Activated naive CD8-positive, alpha-beta T cell treated with anti-CD3 and anti-CD28 coated beads, Interleukin-2, amount 50 U/mL, for 24 hours (primary cell): ENCODE measurements around the gene FKRP.
A peak's percentile ranks its signal among the peaks of the same experiment; 100 is the strongest.

Experiments
- ATAC-seq: fragments of 150-1000 bp; cut with Tn5 transposase; one replicate; pipeline ENCODE4 v1.10.0; 2021
- DNase-seq: peaks from one replicate; pipeline ENCODE4 v3.0.0; 2021
- H3K27ac Mint-ChIP-seq: one replicate; pipeline ENCODE4 v1.8.0; 2021; ENCODE audit warnings: mild to moderate bottlenecking, mixed read lengths
- H3K27me3 Mint-ChIP-seq: one replicate; pipeline ENCODE4 v1.8.0; 2021; ENCODE audit warnings: mixed read lengths
- H3K36me3 Mint-ChIP-seq: one replicate; pipeline ENCODE4 v1.8.0; 2021; ENCODE audit warnings: low read depth, mixed read lengths
- H3K4me1 Mint-ChIP-seq: one replicate; pipeline ENCODE4 v1.8.0; 2021; ENCODE audit warnings: mixed read lengths
- H3K4me3 Mint-ChIP-seq: one replicate; pipeline ENCODE4 v1.8.0; 2021; ENCODE audit warnings: mild to moderate bottlenecking, moderate library complexity, mixed read lengths
- H3K9me3 Mint-ChIP-seq: one replicate; pipeline ENCODE4 v1.8.0; 2021; ENCODE audit warnings: mixed read lengths

The FKRP gene

GRCh38 chr19:46725036-46725820, 20.6 kb upstream of the FKRP start:
- peaks cover 16% of the 10 kb centered on the region for H3K4me1 Mint-ChIP-seq

GRCh38 chr19:46725859-46726393, 19.9 kb upstream of the FKRP start:
- Mint-ChIP-seq H3K36me3 (peaks cover 35% of the 10 kb centered on the region), H3K27me3 (no peaks in the 10 kb centered on the region), H3K27ac (no peak overlapping the region), H3K4me3 (no peak overlapping the region), H3K9me3 (no peaks in the 10 kb centered on the region), H3K4me1 (peaks cover 17% of the 10 kb centered on the region)
- DNase-seq (no peak), ATAC-seq (no peak)

More at GRCh38 chr19:46725036-46725820, 20.6 kb upstream of the FKRP start:
- no peaks in the 10 kb centered on the region for H3K9me3 Mint-ChIP-seq
- ATAC-seq (no peak), DNase-seq (no peak)
- H3K27ac Mint-ChIP-seq = no peak overlapping the region
- peaks cover 39% of the 10 kb centered on the region for H3K36me3 Mint-ChIP-seq
- H3K4me3 Mint-ChIP-seq = no peak overlapping the region
- no peaks in the 10 kb centered on the region for H3K27me3 Mint-ChIP-seq

- Mint-ChIP-seq H3K36me3 (peaks cover 37% of the 10 kb centered on the region), H3K4me3 (no peak overlapping the region), H3K27me3 (no peaks in the 10 kb centered on the region), H3K4me1 (peaks cover 23% of the 10 kb centered on the region), H3K27ac (no peak overlapping the region), H3K9me3 (no peaks in the 10 kb centered on the region)
- ATAC-seq (no peak), DNase-seq (no peak)
Observed at GRCh38 chr19:46726551-46726950, 19.3 kb upstream of the FKRP start.

- no peak for DNase-seq
- Mint-ChIP-seq H3K9me3 (no peaks in the 10 kb centered on the region), H3K4me3 (no peak overlapping the region), H3K4me1 (peaks cover 27% of the 10 kb centered on the region), H3K27ac (no peak overlapping the region), H3K36me3 (peaks cover 39% of the 10 kb centered on the region), H3K27me3 (no peaks in the 10 kb centered on the region)
- no peak for ATAC-seq
Observed at GRCh38 chr19:46726971-46727501, 18.8 kb upstream of the FKRP start.

GRCh38 chr19:46727757-46728156, 18.1 kb upstream of the FKRP start:
- Mint-ChIP-seq H3K27me3 (no peaks in the 10 kb centered on the region), H3K27ac (no peak overlapping the region), H3K4me3 (no peak overlapping the region), H3K9me3 (no peaks in the 10 kb centered on the region), H3K4me1 (peaks cover 27% of the 10 kb centered on the region), H3K36me3 (peaks cover 40% of the 10 kb centered on the region)
- no peak for DNase-seq
- ATAC-seq = no peak

- Mint-ChIP-seq H3K27ac (no peak overlapping the region), H3K36me3 (peaks cover 42% of the 10 kb centered on the region), H3K9me3 (no peaks in the 10 kb centered on the region), H3K4me1 (peaks cover 27% of the 10 kb centered on the region), H3K4me3 (no peak overlapping the region), H3K27me3 (no peaks in the 10 kb centered on the region)
- ATAC-seq (no peak), DNase-seq (no peak)
Observed at GRCh38 chr19:46728208-46728607, 17.6 kb upstream of the FKRP start.

- Mint-ChIP-seq H3K27ac (no peak overlapping the region), H3K27me3 (no peaks in the 10 kb centered on the region), H3K4me1 (peaks cover 22% of the 10 kb centered on the region), H3K36me3 (peaks cover 44% of the 10 kb centered on the region), H3K9me3 (no peaks in the 10 kb centered on the region), H3K4me3 (no peak overlapping the region)
- DNase-seq (peak; percentile 86), ATAC-seq (peak; percentile 77)
Observed at GRCh38 chr19:46728693-46729339, 17.0 kb upstream of the FKRP start.

GRCh38 chr19:46729696-46730095, 16.2 kb upstream of the FKRP start:
- Mint-ChIP-seq H3K4me1 (peaks cover 21% of the 10 kb centered on the region), H3K4me3 (no peak overlapping the region), H3K27me3 (no peaks in the 10 kb centered on the region), H3K36me3 (peaks cover 44% of the 10 kb centered on the region), H3K27ac (no peak overlapping the region), H3K9me3 (no peaks in the 10 kb centered on the region)
- DNase-seq = no peak
- no peak for ATAC-seq

- H3K27ac Mint-ChIP-seq = no peak overlapping the region
- H3K9me3 Mint-ChIP-seq = no peaks in the 10 kb centered on the region
- H3K4me3 Mint-ChIP-seq = no peak overlapping the region
- ATAC-seq (no peak), DNase-seq (no peak)
- peaks cover 44% of the 10 kb centered on the region for H3K36me3 Mint-ChIP-seq
- H3K4me1 Mint-ChIP-seq = peaks cover 21% of the 10 kb centered on the region
- H3K27me3 Mint-ChIP-seq = no peaks in the 10 kb centered on the region
Observed at GRCh38 chr19:46730187-46730586, 15.7 kb upstream of the FKRP start.

GRCh38 chr19:46730595-46730994, 15.3 kb upstream of the FKRP start:
- Mint-ChIP-seq H3K27me3 (no peaks in the 10 kb centered on the region), H3K27ac (peak overlapping the region; percentile 12), H3K4me1 (peaks cover 21% of the 10 kb centered on the region), H3K9me3 (no peaks in the 10 kb centered on the region), H3K36me3 (peaks cover 46% of the 10 kb centered on the region), H3K4me3 (no peak overlapping the region)
- no peak for DNase-seq
- ATAC-seq = no peak

GRCh38 chr19:46731007-46731501, 14.8 kb upstream of the FKRP start:
- ATAC-seq (peak; percentile 9), DNase-seq (no peak)
- Mint-ChIP-seq H3K4me1 (peaks cover 21% of the 10 kb centered on the region), H3K27ac (peak overlapping the region; percentile 12), H3K9me3 (no peaks in the 10 kb centered on the region), H3K27me3 (no peaks in the 10 kb centered on the region), H3K4me3 (no peak overlapping the region), H3K36me3 (peaks cover 42% of the 10 kb centered on the region)

GRCh38 chr19:46731584-46731983, 14.3 kb upstream of the FKRP start:
- peaks cover 21% of the 10 kb centered on the region for H3K4me1 Mint-ChIP-seq
- no peaks in the 10 kb centered on the region for H3K9me3 Mint-ChIP-seq
- H3K36me3 Mint-ChIP-seq = peaks cover 40% of the 10 kb centered on the region
- H3K4me3 Mint-ChIP-seq = no peak overlapping the region
- ATAC-seq = no peak
- no peaks in the 10 kb centered on the region for H3K27me3 Mint-ChIP-seq
- peak overlapping the region; percentile 25 for H3K27ac Mint-ChIP-seq
- DNase-seq = no peak

GRCh38 chr19:46732172-46732938, 13.5 kb upstream of the FKRP start:
- ATAC-seq (peak; percentile 2), DNase-seq (no peak)
- H3K27me3 Mint-ChIP-seq = no peaks in the 10 kb centered on the region
- H3K27ac Mint-ChIP-seq = peak overlapping the region; percentile 25
- H3K4me1 Mint-ChIP-seq = peaks cover 21% of the 10 kb centered on the region
- H3K36me3 Mint-ChIP-seq = peaks cover 42% of the 10 kb centered on the region
- no peaks in the 10 kb centered on the region for H3K9me3 Mint-ChIP-seq
- no peak overlapping the region for H3K4me3 Mint-ChIP-seq

GRCh38 chr19:46732966-46733689, 12.7 kb upstream of the FKRP start:
- H3K36me3 Mint-ChIP-seq = peaks cover 41% of the 10 kb centered on the region
- no peak for ATAC-seq
- H3K4me3 Mint-ChIP-seq = no peak overlapping the region
- peaks cover 21% of the 10 kb centered on the region for H3K4me1 Mint-ChIP-seq
- no peaks in the 10 kb centered on the region for H3K9me3 Mint-ChIP-seq
- H3K27ac Mint-ChIP-seq = no peak overlapping the region
- no peak for DNase-seq
- H3K27me3 Mint-ChIP-seq = no peaks in the 10 kb centered on the region
